HCT116 (cell line): ENCODE measurements around the gene PRKAR1A. TPM values are rescaled to one million over a fixed set of nuclear protein-coding genes. Genes with fewer than 3 reads are reported as not detected.

ENCODE experiments used
- ATAC-seq: fragments of 200-7000 bp; cut with Tn5 transposase; 2 replicates; pipeline ENCODE4 v1.9.1; 2020; ENCODE audit warnings: mild to moderate bottlenecking, moderate library complexity
- BruUV-seq: library from RNA; stranded (reverse); fragments of 400-500 nt; replicated peaks from 2 replicates; lab custom pipeline; 2021; lab: Mats Ljungman, UMichigan
- CTCF ChIA-PET: fragments of 300-600 bp; sonication (Branson Sonifier 250); formaldehyde crosslinking; loops from one replicate; lab custom pipeline; 2021; ENCODE audit warnings: antibody characterized with exemption; lab: Charles Lee
- POLR2A ChIA-PET: fragments of 300-600, 350-600 bp; sonication (Branson Sonifier 250); formaldehyde crosslinking; loops from one replicate; lab custom pipeline; 2021; ENCODE audit warnings: antibody characterized with exemption; lab: Charles Lee
- RAD21 ChIA-PET, 2 experiments: fragments of 300-600 bp; sonication (Branson Sonifier 250); formaldehyde crosslinking; loops; one replicate each; lab custom pipeline; 2023; ENCODE audit warnings: low total read pairs in 2 of 2; ENCODE audit not compliant: uncharacterized antibody in 2 of 2, unreplicated experiment in 2 of 2, low non-redundant PET in 1 of 2; lab: Charles Lee
- DNase-seq: peaks from one replicate; pipeline ENCODE4 v3.0.0-alpha.2; 2010; ENCODE audit warnings: low read depth, low spot score
- H2AFZ ChIP-seq: fragments of 200-600 bp; shearing (Covaris generic), sonication (generic); 2 replicates; pipeline ENCODE4 v1.6.1; 2017; ENCODE audit warnings: low read depth, mixed run types, mixed read lengths, antibody characterized with exemption, low read length; ENCODE audit not compliant: poor library complexity, severe bottlenecking
- H3K27ac ChIP-seq: 2 replicates; pipeline ENCODE4 v1.5.1; 2012; ENCODE audit warnings: low read depth, low read length
- H3K27me3 ChIP-seq: fragments of 200-600 bp; sonication (generic); 2 replicates; pipeline ENCODE4 v1.6.1; 2016; ENCODE audit warnings: mixed run types, low read length, mixed read lengths; ENCODE audit not compliant: insufficient read depth
- H3K36me3 ChIP-seq, 2 experiments: fragments of 200-500 bp in 1 of 2; fragments of 200-600 bp in 1 of 2; sonication (Bioruptor generic) in 1 of 2; sonication (generic) in 1 of 2; 2 replicates each; pipeline versions ENCODE4 v1.5.1 to v1.6.1; 2014 to 2016; ENCODE audit warnings: low read length in 2 of 2, inconsistent platforms in 1 of 2, mixed read lengths in 1 of 2, mixed run types in 1 of 2; ENCODE audit not compliant: insufficient read depth in 2 of 2, control insufficient read depth in 1 of 2
- H3K4me1 ChIP-seq, 2 experiments: fragments of 200-600 bp in 1 of 2; sonication (generic) in 1 of 2; 2 replicates each; pipeline versions ENCODE4 v1.5.1 to v1.6.1; 2012 to 2017; ENCODE audit warnings: low read length in 2 of 2, inconsistent platforms in 1 of 2, mild to moderate bottlenecking in 1 of 2, mixed read lengths in 1 of 2, mixed run types in 1 of 2, moderate library complexity in 1 of 2; ENCODE audit not compliant: insufficient read depth in 2 of 2, control insufficient read depth in 1 of 2
- H3K4me2 ChIP-seq: fragments of 200-600 bp; sonication (generic); 2 replicates; pipeline ENCODE4 v1.6.1; 2017; ENCODE audit warnings: mixed run types, low read length, mixed read lengths
- H3K4me3 ChIP-seq, 2 experiments: fragments of 200-600 bp in 1 of 2; sonication (generic) in 1 of 2; replicated peaks in 1 of 2; 2 replicates each; pipeline ENCODE4 v1.5.1; 2011 to 2016; ENCODE audit warnings: low read length in 2 of 2, control low read depth in 1 of 2, low read depth in 1 of 2, mild to moderate bottlenecking in 1 of 2, mixed read lengths in 1 of 2, mixed run types in 1 of 2
- H3K79me2 ChIP-seq: fragments of 200-600 bp; sonication (generic); 2 replicates; pipeline ENCODE4 v1.6.1; 2017; ENCODE audit warnings: mild to moderate bottlenecking, mixed run types, low read length, moderate library complexity, mixed read lengths; ENCODE audit not compliant: insufficient read depth
- H3K9ac ChIP-seq: fragments of 200-600 bp; sonication (generic); 2 replicates; pipeline ENCODE4 v1.6.1; 2016; ENCODE audit warnings: low read length, mixed read lengths
- H3K9me2 ChIP-seq: fragments of 200-600 bp; sonication (generic), shearing (Covaris generic); 2 replicates; pipeline ENCODE4 v1.6.1; 2017; ENCODE audit warnings: mixed run types, mild to moderate bottlenecking, moderate library complexity; ENCODE audit not compliant: insufficient read depth
- H3K9me3 ChIP-seq, 2 experiments: fragments of 200-500 bp in 1 of 2; fragments of 200-600 bp in 1 of 2; sonication (Bioruptor generic) in 1 of 2; sonication (generic) in 1 of 2; 2 replicates each; pipeline ENCODE4 v1.6.1; 2014 to 2017; ENCODE audit warnings: low read length in 2 of 2, mixed read lengths in 2 of 2, inconsistent platforms in 1 of 2, low read depth in 1 of 2, mild to moderate bottlenecking in 1 of 2, mixed run types in 1 of 2, moderate library complexity in 1 of 2; ENCODE audit not compliant: control insufficient read depth in 1 of 2, insufficient read depth in 1 of 2
- H4K20me1 ChIP-seq: fragments of 200-600 bp; sonication (generic), shearing (Covaris generic); 2 replicates; pipeline ENCODE4 v1.6.1; 2017; ENCODE audit warnings: mixed run types, mild to moderate bottlenecking, moderate library complexity; ENCODE audit not compliant: insufficient read depth
- CBX3 ChIP-seq: IDR thresholded peaks from 2 replicates; pipeline ENCODE4 v1.6.1; 2012; ENCODE audit warnings: low read depth
- ELF1 ChIP-seq: IDR thresholded peaks from 2 replicates; pipeline ENCODE4 v1.6.1; 2012; ENCODE audit warnings: low read depth, borderline replicate concordance
- RAD21 ChIP-seq: IDR thresholded peaks from 2 replicates; pipeline ENCODE4 v1.6.1; 2012; ENCODE audit warnings: low read depth, mild to moderate bottlenecking
- SP1 ChIP-seq: IDR thresholded peaks from 2 replicates; pipeline ENCODE4 v1.6.1; 2012; ENCODE audit warnings: low read depth
- SRF ChIP-seq: IDR thresholded peaks from 2 replicates; pipeline ENCODE4 v1.6.1; 2012; ENCODE audit warnings: low read depth
- YY1 ChIP-seq: IDR thresholded peaks from 2 replicates; pipeline ENCODE4 v1.6.1; 2011; ENCODE audit warnings: low read length, low read depth, moderate library complexity, mild to moderate bottlenecking; ENCODE audit not compliant: insufficient replicate concordance; ENCODE audit errors: extremely low read depth
- intact Hi-C: fragments of 100-400 bp; cut with micrococcal nuclease; formaldehyde crosslinking; loops from 2 replicates; pipeline ENCODE4 v1.10.0; 2022
- total RNA-seq: library from RNA; stranded (reverse); gene quantifications from one replicate; pipeline ENCODE4 v1.2.1, GENCODE V29; 2021; ENCODE audit not compliant: unreplicated experiment
- TF ChIP-seq, protein P1 (sequence below), 3 experiments: fragments of 200-600 bp in 1 of 3; sonication (generic) in 1 of 3; IDR thresholded peaks in 2 of 3; conservative IDR thresholded peaks in 1 of 3; 2 replicates each; pipeline ENCODE4 v1.5.1; 2012 to 2017; ENCODE audit warnings: low read depth in 2 of 3, low read length in 2 of 3, antibody characterized with exemption in 1 of 3, borderline replicate concordance in 1 of 3, control low read depth in 1 of 3, mild to moderate bottlenecking in 1 of 3, mixed read lengths in 1 of 3, mixed run types in 1 of 3, moderate library complexity in 1 of 3; ENCODE audit not compliant: insufficient read depth in 1 of 3

Gene PRKAR1A
- total RNA-seq, 1 experiment from 2014 or later: 295 TPM

DNA sequence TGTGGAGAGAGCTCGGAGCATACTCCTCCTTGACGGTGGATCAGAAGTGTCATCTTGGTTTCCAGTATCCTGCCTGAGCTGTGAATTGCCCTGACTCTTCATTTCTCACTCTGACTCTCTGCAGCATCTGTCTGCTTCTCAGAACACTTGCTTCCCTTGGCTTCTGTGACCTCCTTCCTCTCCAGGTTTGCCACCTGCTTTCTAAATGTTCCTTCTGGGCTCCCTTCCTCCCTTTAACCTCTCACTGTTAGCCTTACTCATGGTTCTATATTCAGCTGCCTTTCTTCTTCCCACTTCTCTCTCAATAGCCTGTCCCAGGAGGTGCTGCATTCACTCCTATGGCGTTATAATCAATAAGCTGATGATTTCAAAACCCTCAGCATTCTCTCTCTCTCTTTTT, 11.2 kb upstream of the PRKAR1A start:
- no peak overlapping the region for H2AFZ ChIP-seq
- no peak for DNase-seq
- no peaks in the 10 kb centered on the region for H4K20me1 ChIP-seq
- ChIA-PET CTCF (interaction anchor here (1.3 kb wide), 1 partner anchor 33 kb away, joined by 3 read pairs; no protein-coding TSS in a partner anchor), RAD21 (no interaction called here), POLR2A (interaction anchor here (2.3 kb wide), 1 partner anchor 10 kb away, joined by 9 read pairs; the partner anchor contains the start of gene PRKAR1A)
- H3K36me3 ChIP-seq: no peaks in the 10 kb centered on the region
- H3K27ac ChIP-seq: no peak overlapping the region
- no peak for TF ChIP-seq SRF
- TF ChIP-seq YY1: no peak
- no peak for TF ChIP-seq SP1
- H3K4me2 ChIP-seq: no peak overlapping the region
- intact Hi-C loops: no loop called here
- no peaks in the 10 kb centered on the region for H3K27me3 ChIP-seq
- no peaks in the 10 kb centered on the region for H3K9me2 ChIP-seq
- no peak for ATAC-seq
- BruUV-seq: no TSS peak
- H3K9me3 ChIP-seq: no peaks in the 10 kb centered on the region
- peaks cover 0 to 6% of the 10 kb centered on the region in 2 experiments; a peak in 1 of 4 replicates for H3K4me1 ChIP-seq
- no peak overlapping the region for H3K9ac ChIP-seq
- H3K4me3 ChIP-seq: no peak overlapping the region
- H3K79me2 ChIP-seq: no peaks in the 10 kb centered on the region

DNA sequence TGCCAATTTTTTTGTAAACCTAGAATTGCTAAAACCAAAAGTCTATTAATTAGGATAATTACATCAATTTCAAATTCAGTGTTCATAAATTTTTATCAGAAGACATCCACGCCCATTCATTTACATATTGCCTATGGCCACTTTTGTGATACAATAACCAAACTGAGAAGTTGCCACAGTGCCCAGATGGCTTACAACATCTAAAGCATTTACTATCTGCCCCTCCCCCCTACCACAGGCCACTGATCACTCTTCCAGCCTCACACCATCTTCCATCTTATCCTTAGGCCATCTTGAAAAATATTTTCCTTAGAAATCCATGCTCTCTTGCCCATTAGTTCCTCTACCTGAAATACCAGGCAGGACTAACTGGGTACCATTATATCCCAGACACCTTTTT, 6.3 kb upstream of the PRKAR1A start:
- Histone ChIP-seq H3K4me3 (no peak overlapping the region), H3K27ac (no peak overlapping the region), H3K9ac (no peak overlapping the region), H3K27me3 (no peaks in the 10 kb centered on the region), H4K20me1 (no peaks in the 10 kb centered on the region), H3K4me2 (no peak overlapping the region), H3K36me3 (no peaks in the 10 kb centered on the region), H2AFZ (no peak overlapping the region), H3K9me2 (no peaks in the 10 kb centered on the region), H3K9me3 (no peaks in the 10 kb centered on the region), H3K79me2 (no peaks in the 10 kb centered on the region), H3K4me1 (peaks cover 6 to 12% of the 10 kb centered on the region in 2 experiments)
- no TSS peak for BruUV-seq
- ChIA-PET POLR2A (no interaction called here), CTCF (no interaction called here), RAD21 (no interaction called here)
- DNase-seq: no peak
- intact Hi-C loops: no loop called here
- ATAC-seq: no peak
- TF ChIP-seq ELF1: no peak
- no peak for TF ChIP-seq RAD21
- TF ChIP-seq CBX3: no peak
- TF ChIP-seq, protein P1, sequence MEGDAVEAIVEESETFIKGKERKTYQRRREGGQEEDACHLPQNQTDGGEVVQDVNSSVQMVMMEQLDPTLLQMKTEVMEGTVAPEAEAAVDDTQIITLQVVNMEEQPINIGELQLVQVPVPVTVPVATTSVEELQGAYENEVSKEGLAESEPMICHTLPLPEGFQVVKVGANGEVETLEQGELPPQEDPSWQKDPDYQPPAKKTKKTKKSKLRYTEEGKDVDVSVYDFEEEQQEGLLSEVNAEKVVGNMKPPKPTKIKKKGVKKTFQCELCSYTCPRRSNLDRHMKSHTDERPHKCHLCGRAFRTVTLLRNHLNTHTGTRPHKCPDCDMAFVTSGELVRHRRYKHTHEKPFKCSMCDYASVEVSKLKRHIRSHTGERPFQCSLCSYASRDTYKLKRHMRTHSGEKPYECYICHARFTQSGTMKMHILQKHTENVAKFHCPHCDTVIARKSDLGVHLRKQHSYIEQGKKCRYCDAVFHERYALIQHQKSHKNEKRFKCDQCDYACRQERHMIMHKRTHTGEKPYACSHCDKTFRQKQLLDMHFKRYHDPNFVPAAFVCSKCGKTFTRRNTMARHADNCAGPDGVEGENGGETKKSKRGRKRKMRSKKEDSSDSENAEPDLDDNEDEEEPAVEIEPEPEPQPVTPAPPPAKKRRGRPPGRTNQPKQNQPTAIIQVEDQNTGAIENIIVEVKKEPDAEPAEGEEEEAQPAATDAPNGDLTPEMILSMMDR (IDR thresholded peaks at IDR 0.05 in 2 of 3, conservative IDR thresholded peaks at IDR 0.05 in 1 of 3; ENCODE audit: borderline replicate concordance in 1 of 3, insufficient read depth in 1 of 3, low read depth in 2 of 3, low read length in 2 of 3): no peak
- TF ChIP-seq SRF: no peak
